ENCODE results near the gene SERPINA5.

SERPINA5 gene

GRCh38 chr14:94548999-94549985 is 31.9 kb upstream of the SERPINA5 start:
- H3K9me3 ChIP-seq (ENCODE audit: control insufficient read depth, low read length) = no peaks in the 10 kb centered on the region
- no peaks in the 10 kb centered on the region for H3K36me3 ChIP-seq (ENCODE audit: control insufficient read depth, insufficient read depth, low read length)
- H3K27me3 ChIP-seq (ENCODE audit: control insufficient read depth, insufficient read depth, low read length, poor library complexity, severe bottlenecking) = no peaks in the 10 kb centered on the region
- H3K4me3 ChIP-seq (ENCODE audit: insufficient read depth, low read depth, low read length) = no peak overlapping the region
- peaks cover 9% of the 10 kb centered on the region for H3K4me1 ChIP-seq (ENCODE audit: control insufficient read depth, insufficient read depth, low read length)
- 33 to 38% methylated on average over 24 of the region's 24 CpGs for WGBS, 2 experiments
- H3K27ac ChIP-seq (ENCODE audit: insufficient read depth, low read depth, low read length, poor library complexity, severe bottlenecking) = no peak overlapping the region

- H3K9me3 ChIP-seq (ENCODE audit: control insufficient read depth, low read length) = no peaks in the 10 kb centered on the region
- no peaks in the 10 kb centered on the region for H3K36me3 ChIP-seq (ENCODE audit: control insufficient read depth, insufficient read depth, low read length)
- 81 to 87% methylated on average over 8 of the region's 8 CpGs for whole genome bisulfite sequencing, 2 experiments
- H3K27ac ChIP-seq (ENCODE audit: insufficient read depth, low read depth, low read length, poor library complexity, severe bottlenecking) = no peak overlapping the region
- H3K4me3 ChIP-seq (ENCODE audit: insufficient read depth, low read depth, low read length) = no peak overlapping the region
- H3K4me1 ChIP-seq (ENCODE audit: control insufficient read depth, insufficient read depth, low read length) = peaks cover 6% of the 10 kb centered on the region
- H3K27me3 ChIP-seq (ENCODE audit: control insufficient read depth, insufficient read depth, low read length, poor library complexity, severe bottlenecking) = no peaks in the 10 kb centered on the region
Observed at GRCh38 chr14:94550041-94550440, 31.2 kb upstream of the SERPINA5 start.

GRCh38 chr14:94555991-94556390 is 25.2 kb upstream of the SERPINA5 start:
- 90 to 94% methylated on average over 9 of the region's 9 CpGs for WGBS, 2 experiments

DNA sequence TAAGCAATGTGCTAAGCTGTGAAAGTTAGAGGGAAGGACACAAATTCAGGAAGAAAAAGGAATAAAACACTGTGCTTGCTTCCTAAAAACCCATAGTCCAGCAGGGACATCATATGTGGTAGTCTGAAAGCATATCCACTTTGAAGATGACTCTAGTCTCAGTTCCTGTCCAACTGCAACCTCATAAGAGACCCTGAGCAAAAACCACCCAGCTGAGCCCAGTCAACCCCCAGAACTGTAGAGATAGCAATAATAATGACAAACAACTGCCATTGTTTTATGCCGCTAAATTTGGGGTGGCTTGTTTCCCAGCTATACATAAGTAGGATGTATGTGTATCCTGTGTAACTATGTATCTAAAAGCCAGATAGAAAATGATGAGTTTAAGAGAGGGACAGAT is 23.9 kb upstream of the SERPINA5 start:
- Histone ChIP-seq H3K27ac (ENCODE audit: insufficient read depth, low read depth, low read length, poor library complexity, severe bottlenecking) (no peak overlapping the region), H3K9me3 (ENCODE audit: control insufficient read depth, low read length) (no peaks in the 10 kb centered on the region), H3K36me3 (ENCODE audit: control insufficient read depth, insufficient read depth, low read length) (no peaks in the 10 kb centered on the region), H3K4me3 (ENCODE audit: insufficient read depth, low read depth, low read length) (no peak overlapping the region), H3K27me3 (ENCODE audit: control insufficient read depth, insufficient read depth, low read length, poor library complexity, severe bottlenecking) (no peaks in the 10 kb centered on the region), H3K4me1 (ENCODE audit: control insufficient read depth, insufficient read depth, low read length) (no peaks in the 10 kb centered on the region)
- WGBS, 2 experiments = 100% methylated on average over 1 of the region's 1 CpG

More at GRCh38 chr14:94555991-94556390, 25.2 kb upstream of the SERPINA5 start:
- Histone ChIP-seq H3K27ac (ENCODE audit: insufficient read depth, low read depth, low read length, poor library complexity, severe bottlenecking) (no peak overlapping the region), H3K4me1 (ENCODE audit: control insufficient read depth, insufficient read depth, low read length) (no peaks in the 10 kb centered on the region), H3K27me3 (ENCODE audit: control insufficient read depth, insufficient read depth, low read length, poor library complexity, severe bottlenecking) (no peaks in the 10 kb centered on the region), H3K4me3 (ENCODE audit: insufficient read depth, low read depth, low read length) (no peak overlapping the region), H3K9me3 (ENCODE audit: control insufficient read depth, low read length) (no peaks in the 10 kb centered on the region), H3K36me3 (ENCODE audit: control insufficient read depth, insufficient read depth, low read length) (no peaks in the 10 kb centered on the region)

- no peak overlapping the region for H3K4me3 ChIP-seq (ENCODE audit: insufficient read depth, low read depth, low read length)
- WGBS, 2 experiments = 82 to 85% methylated on average over 2 of the region's 2 CpGs
- H3K27me3 ChIP-seq (ENCODE audit: control insufficient read depth, insufficient read depth, low read length, poor library complexity, severe bottlenecking) = no peaks in the 10 kb centered on the region
- H3K4me1 ChIP-seq (ENCODE audit: control insufficient read depth, insufficient read depth, low read length) = no peaks in the 10 kb centered on the region
- H3K36me3 ChIP-seq (ENCODE audit: control insufficient read depth, insufficient read depth, low read length) = no peaks in the 10 kb centered on the region
- H3K27ac ChIP-seq (ENCODE audit: insufficient read depth, low read depth, low read length, poor library complexity, severe bottlenecking) = no peak overlapping the region
- H3K9me3 ChIP-seq (ENCODE audit: control insufficient read depth, low read length) = no peaks in the 10 kb centered on the region
Observed at GRCh38 chr14:94558842-94559241, 22.4 kb upstream of the SERPINA5 start.

- no peaks in the 10 kb centered on the region for H3K9me3 ChIP-seq (ENCODE audit: control insufficient read depth, low read length)
- H3K27me3 ChIP-seq (ENCODE audit: control insufficient read depth, insufficient read depth, low read length, poor library complexity, severe bottlenecking) = no peaks in the 10 kb centered on the region
- no peak overlapping the region for H3K27ac ChIP-seq (ENCODE audit: insufficient read depth, low read depth, low read length, poor library complexity, severe bottlenecking)
- WGBS, 2 experiments = 93 to 97% methylated on average over 9 of the region's 9 CpGs
- no peaks in the 10 kb centered on the region for H3K36me3 ChIP-seq (ENCODE audit: control insufficient read depth, insufficient read depth, low read length)
- no peaks in the 10 kb centered on the region for H3K4me1 ChIP-seq (ENCODE audit: control insufficient read depth, insufficient read depth, low read length)
- no peak overlapping the region for H3K4me3 ChIP-seq (ENCODE audit: insufficient read depth, low read depth, low read length)
Observed at GRCh38 chr14:94559638-94560290, 21.5 kb upstream of the SERPINA5 start.

GRCh38 chr14:94560291-94560665 is 20.9 kb upstream of the SERPINA5 start:
- Histone ChIP-seq H3K27me3 (ENCODE audit: control insufficient read depth, insufficient read depth, low read length, poor library complexity, severe bottlenecking) (no peaks in the 10 kb centered on the region), H3K4me3 (ENCODE audit: insufficient read depth, low read depth, low read length) (no peak overlapping the region), H3K36me3 (ENCODE audit: control insufficient read depth, insufficient read depth, low read length) (no peaks in the 10 kb centered on the region), H3K4me1 (ENCODE audit: control insufficient read depth, insufficient read depth, low read length) (no peaks in the 10 kb centered on the region), H3K9me3 (ENCODE audit: control insufficient read depth, low read length) (no peaks in the 10 kb centered on the region), H3K27ac (ENCODE audit: insufficient read depth, low read depth, low read length, poor library complexity, severe bottlenecking) (no peak overlapping the region)
- 90 to 93% methylated on average over 3 of the region's 3 CpGs for WGBS, 2 experiments

DNA sequence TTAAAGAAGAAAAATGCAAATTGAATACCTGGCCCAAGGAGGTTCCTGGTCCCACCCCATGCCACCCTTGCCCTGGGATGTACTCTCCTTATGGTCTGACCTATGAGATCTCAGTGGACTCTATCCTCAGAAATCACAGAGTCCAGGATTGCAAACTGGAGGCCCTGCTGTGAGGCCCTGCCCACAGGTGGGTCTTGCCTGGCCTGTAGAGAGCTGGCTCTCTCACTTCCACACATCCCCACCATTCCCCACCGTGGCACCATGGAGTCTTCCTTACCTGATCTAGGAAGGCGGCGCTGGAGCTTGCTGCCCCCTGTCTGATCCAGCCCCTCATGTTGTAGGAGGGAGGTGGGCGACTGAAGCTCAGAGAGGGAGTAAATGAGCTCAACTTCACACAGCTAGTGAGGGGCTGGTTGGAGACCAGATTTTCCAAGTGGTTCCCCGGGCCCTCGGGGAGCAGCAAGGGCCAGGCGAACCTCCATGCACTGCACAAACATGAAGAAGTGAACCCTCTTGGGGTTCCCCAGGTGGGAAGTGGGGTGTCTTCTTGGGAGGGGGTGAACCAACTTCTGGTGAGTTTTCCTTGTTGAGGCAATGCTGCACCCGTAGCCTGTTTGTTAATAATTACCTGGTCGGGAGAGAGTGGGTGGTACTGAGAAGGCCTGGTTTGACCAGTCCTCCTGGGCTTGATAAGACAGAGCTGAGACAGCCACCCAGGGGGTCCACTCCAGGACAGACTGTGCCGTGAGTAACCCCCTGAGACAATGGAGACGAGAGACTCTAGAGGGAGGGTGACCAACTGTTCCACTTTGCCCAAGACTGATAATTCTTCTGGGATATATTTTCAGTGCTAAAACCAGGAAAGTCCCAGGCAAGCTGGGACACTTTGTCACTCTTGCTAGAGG is 20.2 kb upstream of the SERPINA5 start, which contains the start of gene SERPINA4:
TSS of gene SERPINA4 (plus strand) at position 692 of the 905 bp plus-strand sequence. CDS start 2,041 bp downstream, outside the sequence.
- Histone ChIP-seq H3K4me3 (ENCODE audit: insufficient read depth, low read depth, low read length) (no peak within 1 kb of the TSS), H3K27ac (ENCODE audit: insufficient read depth, low read depth, low read length, poor library complexity, severe bottlenecking) (no peak within 1 kb of the TSS), H3K9me3 (ENCODE audit: control insufficient read depth, low read length) (no peaks in the 10 kb centered on the region), H3K36me3 (ENCODE audit: control insufficient read depth, insufficient read depth, low read length) (no peaks in the 10 kb centered on the region), H3K4me1 (ENCODE audit: control insufficient read depth, insufficient read depth, low read length) (no peaks in the 10 kb centered on the region), H3K27me3 (ENCODE audit: control insufficient read depth, insufficient read depth, low read length, poor library complexity, severe bottlenecking) (no peaks in the 10 kb centered on the region)
- WGBS, 2 experiments = 91 to 92% methylated on average over 11 of the region's 11 CpGs

DNA sequence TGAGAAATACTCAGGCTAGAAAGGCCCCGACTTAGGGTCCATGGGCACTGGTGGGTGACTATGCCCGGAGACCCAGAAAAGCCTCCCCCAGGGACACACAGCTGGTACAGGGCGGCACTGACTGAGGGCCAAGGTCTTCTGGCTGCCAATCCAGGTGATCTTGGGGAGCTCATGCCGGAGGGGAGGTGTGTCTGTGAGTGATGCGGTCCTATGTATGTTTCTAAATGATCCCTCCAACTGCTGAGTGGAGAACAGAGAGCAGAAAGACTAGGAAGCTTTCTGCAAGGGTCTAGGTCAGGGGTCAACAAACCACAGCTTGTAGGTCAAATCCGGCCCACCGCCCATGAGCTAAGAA is 19.6 kb upstream of the SERPINA5 start:
- no peaks in the 10 kb centered on the region for H3K27me3 ChIP-seq (ENCODE audit: control insufficient read depth, insufficient read depth, low read length, poor library complexity, severe bottlenecking)
- no peaks in the 10 kb centered on the region for H3K36me3 ChIP-seq (ENCODE audit: control insufficient read depth, insufficient read depth, low read length)
- WGBS, 2 experiments = 83 to 87% methylated on average over 5 of the region's 7 CpGs
- H3K4me3 ChIP-seq (ENCODE audit: insufficient read depth, low read depth, low read length) = no peak overlapping the region
- H3K9me3 ChIP-seq (ENCODE audit: control insufficient read depth, low read length) = no peaks in the 10 kb centered on the region
- no peaks in the 10 kb centered on the region for H3K4me1 ChIP-seq (ENCODE audit: control insufficient read depth, insufficient read depth, low read length)
- H3K27ac ChIP-seq (ENCODE audit: insufficient read depth, low read depth, low read length, poor library complexity, severe bottlenecking) = no peak overlapping the region
